K562 (cell line): Measurements from ENCODE around the gene NRXN3. TPM values are rescaled to one million over a fixed set of nuclear protein-coding genes. Genes with fewer than 3 reads are reported as not detected.

ENCODE experiments used
- ATAC-seq: fragments of 200-7000 bp; cut with Tn5 transposase; 3 replicates; pipeline ENCODE4 v1.9.1; 2020; ENCODE audit warnings: moderate library complexity
- BruUV-seq: library from RNA; stranded (reverse); fragments of 400-500 nt; replicated peaks from 2 replicates; lab custom pipeline; 2021; lab: Mats Ljungman, UMichigan
- CTCF ChIA-PET: fragments of 300-600 bp; formaldehyde crosslinking; extraction: SDS; loops from one replicate; lab custom pipeline; 2021; ENCODE audit warnings: low intra/inter-chr PET ratio; lab: Yijun Ruan, JAX
- POLR2A ChIA-PET: fragments of 300-600, 350-650 bp; sonication (Branson Sonifier 250); formaldehyde crosslinking; extraction: SDS; loops from one replicate; lab custom pipeline; 2021; ENCODE audit warnings: antibody characterized with exemption, inconsistent platforms; lab: Yijun Ruan, JAX
- DNase-seq, 4 experiments: peaks; one replicate each; pipeline versions ENCODE4 v3.0.0 to v3.0.0-alpha.2; 2011 to 2018; ENCODE audit warnings: low spot score in 3 of 4, mixed read lengths in 3 of 4; ENCODE audit errors: extremely low read depth in 1 of 4
- FAIRE-seq: peaks from 2 replicates; lab custom pipeline; 2011; peaks lifted over from hg19 to GRCh38; lab: Jason Lieb, UNC
- H2AFZ ChIP-seq: 2 replicates; pipeline ENCODE4 v1.6.0; 2011; ENCODE audit warnings: low read depth, low read length, control low read depth, inconsistent platforms
- H3K27ac ChIP-seq: fragments of 200-600 bp; 3 replicates; pipeline ENCODE4 v1.8.0; 2011; ENCODE audit warnings: low read depth, mild to moderate bottlenecking, control low read depth, inconsistent platforms, low read length, moderate library complexity, mixed read lengths; ENCODE audit errors: extremely low read depth
- H3K27me3 ChIP-seq, 2 experiments: fragments of 300-600 bp in 1 of 2; 2 replicates in 1 of 2; 3 replicates in 1 of 2; pipeline versions ENCODE4 v1.6.0 to v1.8.0; 2011; ENCODE audit warnings: inconsistent platforms in 2 of 2, low read length in 2 of 2, mild to moderate bottlenecking in 1 of 2, mixed read lengths in 1 of 2, moderate library complexity in 1 of 2; ENCODE audit not compliant: control insufficient read depth in 2 of 2, insufficient read depth in 2 of 2
- H3K36me3 ChIP-seq: fragments of 300-600 bp; 3 replicates; pipeline ENCODE4 v1.8.0; 2011; ENCODE audit warnings: mild to moderate bottlenecking, low read length, inconsistent platforms; ENCODE audit not compliant: control insufficient read depth, insufficient read depth
- H3K4me1 ChIP-seq, 2 experiments: fragments of 200-600 bp in 1 of 2; replicated peaks in 1 of 2; 2 replicates in 1 of 2; 3 replicates in 1 of 2; pipeline versions ENCODE4 v1.5.1 to v1.8.0; 2011; ENCODE audit warnings: inconsistent platforms in 2 of 2, low read length in 2 of 2, mild to moderate bottlenecking in 1 of 2, mixed read lengths in 1 of 2, moderate library complexity in 1 of 2; ENCODE audit not compliant: control insufficient read depth in 2 of 2, insufficient read depth in 2 of 2
- H3K4me2 ChIP-seq: 2 replicates; pipeline ENCODE4 v1.6.1; 2011; ENCODE audit warnings: low read length, control low read depth, inconsistent platforms, mixed read lengths; ENCODE audit not compliant: insufficient read depth
- H3K4me3 ChIP-seq: fragments of 200-600 bp; sonication (generic), shearing (Covaris generic); 2 replicates; pipeline ENCODE4 v1.5.1; 2016; ENCODE audit warnings: control low read depth, inconsistent platforms
- H3K79me2 ChIP-seq: fragments of 200-600 bp; 3 replicates; pipeline ENCODE4 v1.8.0; 2011; ENCODE audit warnings: low read length, inconsistent platforms; ENCODE audit not compliant: control insufficient read depth, insufficient read depth
- H3K9ac ChIP-seq, 2 experiments: 2 replicates each; pipeline versions ENCODE4 v1.6.0 to v1.6.1; 2011; ENCODE audit warnings: low read depth in 2 of 2, low read length in 2 of 2, control low read depth in 1 of 2, inconsistent platforms in 1 of 2, mild to moderate bottlenecking in 1 of 2, mixed read lengths in 1 of 2; ENCODE audit not compliant: insufficient read depth in 1 of 2
- H3K9me1 ChIP-seq: one replicate; pipeline ENCODE4 v1.6.0; 2011; ENCODE audit warnings: inconsistent platforms, mild to moderate bottlenecking, low read length, moderate library complexity; ENCODE audit not compliant: control insufficient read depth, insufficient read depth
- H3K9me3 ChIP-seq: replicated peaks from 2 replicates; pipeline ENCODE4 v1.5.1; 2011; ENCODE audit warnings: low read depth, low read length, inconsistent platforms; ENCODE audit not compliant: control insufficient read depth, insufficient read depth
- H4K20me1 ChIP-seq: replicated peaks from 2 replicates; pipeline ENCODE4 v1.6.1; 2011; ENCODE audit warnings: low read length, inconsistent platforms, mixed read lengths; ENCODE audit not compliant: control insufficient read depth, insufficient read depth
- KAT7 ChIP-seq: sonication (generic); formaldehyde crosslinking; IDR thresholded peaks from 2 replicates; pipeline ENCODE4 v1.8.0; 2022; ENCODE audit warnings: missing genetic modification reagents, mild to moderate bottlenecking, borderline replicate concordance
- KDM5B ChIP-seq: fragments of 200-600 bp; sonication (generic); IDR thresholded peaks from 2 replicates; pipeline ENCODE4 v1.6.1; 2012; ENCODE audit warnings: low read depth, mild to moderate bottlenecking, moderate library complexity, low read length, control low read depth, inconsistent platforms; ENCODE audit not compliant: insufficient replicate concordance
- MEF2D ChIP-seq: conservative IDR thresholded peaks from 2 replicates; pipeline ENCODE4 v1.6.1; 2016; ENCODE audit warnings: low read depth, missing genetic modification characterization, missing compliant biosample characterization
- NFE2L1 ChIP-seq: fragments of 450-650 bp; IDR thresholded peaks from 2 replicates; pipeline ENCODE4 v1.6.1; 2016; ENCODE audit warnings: missing genetic modification characterization, low read depth, mild to moderate bottlenecking, missing compliant biosample characterization, moderate library complexity, borderline replicate concordance
- NRF1 ChIP-seq, 2 experiments: fragments of 450-650 bp; IDR thresholded peaks in 1 of 2; conservative IDR thresholded peaks in 1 of 2; 2 replicates each; pipeline ENCODE4 v1.6.1; 2014; ENCODE audit warnings: mild to moderate bottlenecking in 2 of 2
- RAD21 ChIP-seq, 2 experiments: fragments of 250-450 bp in 1 of 2; fragments of 450-650 bp in 1 of 2; sonication (Bioruptor Pico) in 1 of 2; formaldehyde crosslinking in 1 of 2; IDR thresholded peaks in 1 of 2; conservative IDR thresholded peaks in 1 of 2; 2 replicates each; pipeline versions ENCODE4 v1.4.0 to v1.8.0; 2020 to 2022; ENCODE audit warnings: mild to moderate bottlenecking in 2 of 2, moderate library complexity in 1 of 2
- RB1 ChIP-seq: fragments of 450-650 bp; IDR thresholded peaks from 2 replicates; pipeline ENCODE4 v1.6.1; 2017; ENCODE audit warnings: low read depth, mild to moderate bottlenecking
- STAG1 ChIP-seq: sonication (generic); formaldehyde crosslinking; IDR thresholded peaks from 2 replicates; pipeline ENCODE4 v1.5.0; 2020; ENCODE audit warnings: missing genetic modification reagents, borderline replicate concordance
- ZBTB7A ChIP-seq: IDR thresholded peaks from 2 replicates; pipeline ENCODE4 v1.6.1; 2011; ENCODE audit warnings: low read depth, mild to moderate bottlenecking, low read length, moderate library complexity, borderline replicate concordance; ENCODE audit not compliant: control insufficient read depth
- ZNF586 ChIP-seq: fragments of 450-650 bp; formaldehyde crosslinking; conservative IDR thresholded peaks from 2 replicates; pipeline ENCODE4 v1.4.0; 2020; ENCODE audit warnings: mild to moderate bottlenecking, moderate library complexity
- WGBS: fragments of 100-300 bp; shearing (Covaris generic); methylation state at CpG from one replicate; pipeline ENCODE4 v1.1.6; 2016; ENCODE audit warnings: low coverage, mixed read lengths; ENCODE audit not compliant: insufficient coverage; ENCODE audit errors: missing lambda C conversion rate; 5-methylcytosine and 5-hydroxymethylcytosine counted together
- in situ Hi-C: fragments of 300-500 bp; cut with MboI; formaldehyde crosslinking; loops from 4 replicates; pipeline ENCODE4 v1.15.0; 2018; ENCODE audit warnings: inconsistent platforms, mixed read lengths
- intact Hi-C: fragments of 100-400 bp; cut with micrococcal nuclease; formaldehyde crosslinking; loops from 2 replicates; pipeline ENCODE4 v1.14.2; 2022
- polyA plus RNA-seq, 8 experiments: library from polyadenylated mRNA; depleted of rRNA in 4 of 8; stranded (reverse) in 5 of 8; unstranded in 3 of 8; fragments of >200 nt; fragmentation: Nextera tagmentation in 2 of 8; fragmentation: Illumina TruSeq in 1 of 8; extraction: Ambion mirVana in 2 of 8; extraction: Trizol in 1 of 8; gene quantifications; 2 replicates each; pipeline versions ENCODE4 v1.2.1 to v1.2.3, GENCODE V29; 2011 to 2014; ENCODE audit warnings: inconsistent platforms in 1 of 8, missing spikeins in 1 of 8
- total RNA-seq, 7 experiments: library from RNA; depleted of rRNA in 6 of 7; stranded (reverse); fragments of >200 nt in 6 of 7; fragmentation: Illumina TruSeq in 2 of 7; extraction: Trizol in 2 of 7; gene quantifications; 2 replicates each; pipeline versions ENCODE4 v1.2.1 to v1.2.3, GENCODE V29; 2011 to 2021; ENCODE audit warnings: low replicate concordance in 1 of 7
- TF ChIP-seq, protein P1 (sequence below): conservative IDR thresholded peaks from 2 replicates; pipeline ENCODE4 v1.6.1; 2011; ENCODE audit warnings: low read depth, mild to moderate bottlenecking, low read length; ENCODE audit not compliant: control insufficient read depth
- TF ChIP-seq, protein P2 (sequence below): fragments of 450-650 bp; IDR thresholded peaks from 2 replicates; pipeline ENCODE4 v1.6.1; 2014; ENCODE audit warnings: low read depth, mild to moderate bottlenecking, moderate library complexity, borderline replicate concordance
- TF ChIP-seq, protein P3 (sequence below): fragments of 450-650 bp; IDR thresholded peaks from 2 replicates; pipeline ENCODE4 v1.6.1; 2016; ENCODE audit warnings: low read depth, mild to moderate bottlenecking, moderate library complexity

The NRXN3 gene
- total and polyA plus RNA-seq, 9 of the 15 experiments (the other 6 are each of a cell fraction or from before 2014, with no cell fraction given), result 0.09 TPM; not detected in 8

DNA sequence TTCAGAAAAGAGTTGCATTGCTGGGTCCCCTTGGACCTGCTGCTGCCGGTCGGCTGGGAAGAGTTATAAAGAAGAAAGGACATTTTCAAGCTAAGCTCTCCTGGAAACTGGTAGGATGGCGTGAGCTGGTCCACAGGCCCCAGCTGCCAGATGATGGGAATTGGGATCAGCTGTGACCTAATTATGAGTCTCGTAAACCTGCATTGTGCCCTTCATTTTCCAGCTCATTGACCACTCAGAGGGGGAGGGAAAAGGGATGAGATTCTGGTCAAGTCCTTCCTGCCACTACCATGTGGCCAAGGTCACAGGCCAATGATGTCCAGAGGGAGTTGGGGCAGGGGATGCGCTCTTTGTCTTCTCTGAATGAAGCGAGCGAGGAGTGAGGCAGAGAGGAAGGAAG lies 320.9 kb downstream of the NRXN3 start (continued):
- TF ChIP-seq RAD21 (CRISPR knock-in tag; conservative IDR thresholded peaks at IDR 0.05 in 1 of 2, IDR thresholded peaks at IDR 0.05 in 1 of 2), result no peak
- TF ChIP-seq RB1, result no peak
- TF ChIP-seq NRF1 (conservative IDR thresholded peaks at IDR 0.05 in 1 of 2, IDR thresholded peaks at IDR 0.05 in 1 of 2), result no peak
- no peak for TF ChIP-seq ZBTB7A

DNA sequence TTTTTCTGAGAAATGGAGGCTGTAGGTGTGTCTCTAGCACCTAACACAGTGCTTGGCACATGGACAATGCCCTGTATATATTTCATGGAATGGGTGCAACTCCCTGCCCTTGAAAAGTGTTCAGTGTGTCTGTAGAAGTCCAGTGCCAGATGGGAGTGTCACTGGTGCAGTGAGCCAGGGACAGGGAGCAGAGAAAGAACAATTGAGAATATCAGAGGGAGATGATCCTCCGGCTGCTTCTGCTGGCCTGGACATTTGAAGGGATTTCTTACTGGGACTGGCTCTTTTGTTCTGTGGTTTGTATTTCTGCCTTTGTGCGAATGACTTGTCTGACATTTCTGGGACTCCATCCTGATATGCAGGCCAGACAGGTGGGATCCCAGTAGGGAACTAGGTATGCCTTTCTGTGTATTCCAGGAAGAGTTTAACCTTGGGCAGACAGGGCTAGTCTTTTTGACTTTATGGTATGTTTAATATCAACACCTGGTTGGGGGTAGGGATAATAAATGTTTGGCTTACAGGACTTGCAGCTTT lies 328.0 kb downstream of the NRXN3 start:
- H3K4me1 ChIP-seq, result no peaks in the 10 kb centered on the region
- ATAC-seq, result no peak
- H3K9me1 ChIP-seq, result no peaks in the 10 kb centered on the region
- no TSS peak for BruUV-seq
- DNase-seq, result no peak
- H3K9me3 ChIP-seq, result no peaks in the 10 kb centered on the region
- no peaks in the 10 kb centered on the region for H3K27me3 ChIP-seq
- H3K4me3 ChIP-seq, result no peak overlapping the region
- no peaks in the 10 kb centered on the region for H4K20me1 ChIP-seq
- TF ChIP-seq KDM5B (no peak), STAG1 (CRISPR knock-in tag) (no peak), KAT7 (CRISPR knock-in tag) (no peak), ZNF586 (no peak), MEF2D (no peak), NFE2L1 (tag) (no peak)
- TF ChIP-seq, protein P1, sequence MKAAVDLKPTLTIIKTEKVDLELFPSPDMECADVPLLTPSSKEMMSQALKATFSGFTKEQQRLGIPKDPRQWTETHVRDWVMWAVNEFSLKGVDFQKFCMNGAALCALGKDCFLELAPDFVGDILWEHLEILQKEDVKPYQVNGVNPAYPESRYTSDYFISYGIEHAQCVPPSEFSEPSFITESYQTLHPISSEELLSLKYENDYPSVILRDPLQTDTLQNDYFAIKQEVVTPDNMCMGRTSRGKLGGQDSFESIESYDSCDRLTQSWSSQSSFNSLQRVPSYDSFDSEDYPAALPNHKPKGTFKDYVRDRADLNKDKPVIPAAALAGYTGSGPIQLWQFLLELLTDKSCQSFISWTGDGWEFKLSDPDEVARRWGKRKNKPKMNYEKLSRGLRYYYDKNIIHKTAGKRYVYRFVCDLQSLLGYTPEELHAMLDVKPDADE, result no peak
- TF ChIP-seq, protein P2, sequence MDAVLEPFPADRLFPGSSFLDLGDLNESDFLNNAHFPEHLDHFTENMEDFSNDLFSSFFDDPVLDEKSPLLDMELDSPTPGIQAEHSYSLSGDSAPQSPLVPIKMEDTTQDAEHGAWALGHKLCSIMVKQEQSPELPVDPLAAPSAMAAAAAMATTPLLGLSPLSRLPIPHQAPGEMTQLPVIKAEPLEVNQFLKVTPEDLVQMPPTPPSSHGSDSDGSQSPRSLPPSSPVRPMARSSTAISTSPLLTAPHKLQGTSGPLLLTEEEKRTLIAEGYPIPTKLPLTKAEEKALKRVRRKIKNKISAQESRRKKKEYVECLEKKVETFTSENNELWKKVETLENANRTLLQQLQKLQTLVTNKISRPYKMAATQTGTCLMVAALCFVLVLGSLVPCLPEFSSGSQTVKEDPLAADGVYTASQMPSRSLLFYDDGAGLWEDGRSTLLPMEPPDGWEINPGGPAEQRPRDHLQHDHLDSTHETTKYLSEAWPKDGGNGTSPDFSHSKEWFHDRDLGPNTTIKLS, result no peak
- TF ChIP-seq, protein P3, sequence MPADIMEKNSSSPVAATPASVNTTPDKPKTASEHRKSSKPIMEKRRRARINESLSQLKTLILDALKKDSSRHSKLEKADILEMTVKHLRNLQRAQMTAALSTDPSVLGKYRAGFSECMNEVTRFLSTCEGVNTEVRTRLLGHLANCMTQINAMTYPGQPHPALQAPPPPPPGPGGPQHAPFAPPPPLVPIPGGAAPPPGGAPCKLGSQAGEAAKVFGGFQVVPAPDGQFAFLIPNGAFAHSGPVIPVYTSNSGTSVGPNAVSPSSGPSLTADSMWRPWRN, result no peak
- H3K9ac ChIP-seq, result no peak overlapping the region
- ChIA-PET CTCF (no interaction called here), POLR2A (no interaction called here)
- intact Hi-C loops (no loop called here), in situ Hi-C loops (no loop called here)
- H3K4me2 ChIP-seq, result no peak overlapping the region
- no peak for FAIRE-seq
- H3K36me3 ChIP-seq, result no peaks in the 10 kb centered on the region
- no peaks in the 10 kb centered on the region for H3K79me2 ChIP-seq
- no peak overlapping the region for H2AFZ ChIP-seq
- 0% methylated on average over 2 of the region's 2 CpGs for WGBS
- no peak overlapping the region for H3K27ac ChIP-seq
